ENCODE data around the gene OPRL1. TPM values are rescaled to one million over a fixed set of nuclear protein-coding genes. Genes with fewer than 3 reads are reported as not detected.

The OPRL1 gene
- total RNA-seq, 3 donors from 2014 or later, result 0.26 to 0.76 (median 0.39) TPM

- TF ChIP-seq, protein P1, sequence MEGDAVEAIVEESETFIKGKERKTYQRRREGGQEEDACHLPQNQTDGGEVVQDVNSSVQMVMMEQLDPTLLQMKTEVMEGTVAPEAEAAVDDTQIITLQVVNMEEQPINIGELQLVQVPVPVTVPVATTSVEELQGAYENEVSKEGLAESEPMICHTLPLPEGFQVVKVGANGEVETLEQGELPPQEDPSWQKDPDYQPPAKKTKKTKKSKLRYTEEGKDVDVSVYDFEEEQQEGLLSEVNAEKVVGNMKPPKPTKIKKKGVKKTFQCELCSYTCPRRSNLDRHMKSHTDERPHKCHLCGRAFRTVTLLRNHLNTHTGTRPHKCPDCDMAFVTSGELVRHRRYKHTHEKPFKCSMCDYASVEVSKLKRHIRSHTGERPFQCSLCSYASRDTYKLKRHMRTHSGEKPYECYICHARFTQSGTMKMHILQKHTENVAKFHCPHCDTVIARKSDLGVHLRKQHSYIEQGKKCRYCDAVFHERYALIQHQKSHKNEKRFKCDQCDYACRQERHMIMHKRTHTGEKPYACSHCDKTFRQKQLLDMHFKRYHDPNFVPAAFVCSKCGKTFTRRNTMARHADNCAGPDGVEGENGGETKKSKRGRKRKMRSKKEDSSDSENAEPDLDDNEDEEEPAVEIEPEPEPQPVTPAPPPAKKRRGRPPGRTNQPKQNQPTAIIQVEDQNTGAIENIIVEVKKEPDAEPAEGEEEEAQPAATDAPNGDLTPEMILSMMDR (IDR thresholded peaks at IDR 0.05), result no peak
- Histone ChIP-seq H3K9me3 (no peaks in the 10 kb centered on the region), H3K36me3 (ENCODE audit: low read depth) (no peaks in the 10 kb centered on the region), H3K4me3 (peak within 1 kb of the TSS; percentile 42), H3K4me1 (ENCODE audit: low read depth) (peaks cover 18% of the 10 kb centered on the region)
- ATAC-seq (peak; percentile 52), DNase-seq (peak; percentile 71 to 89 (median 82))
- intact Hi-C loops (cut with DNase I, micrococcal nuclease), result no loop called here
These were observed 439 bp upstream of the OPRL1 start, which contains the start of gene RGS19 for GRCh38 chr20:64079273-64080012. Gene RGS19 (minus strand): TSS chr20:64079518. CDS start chr20:64076886, 2,632 bp downstream.

DNA sequence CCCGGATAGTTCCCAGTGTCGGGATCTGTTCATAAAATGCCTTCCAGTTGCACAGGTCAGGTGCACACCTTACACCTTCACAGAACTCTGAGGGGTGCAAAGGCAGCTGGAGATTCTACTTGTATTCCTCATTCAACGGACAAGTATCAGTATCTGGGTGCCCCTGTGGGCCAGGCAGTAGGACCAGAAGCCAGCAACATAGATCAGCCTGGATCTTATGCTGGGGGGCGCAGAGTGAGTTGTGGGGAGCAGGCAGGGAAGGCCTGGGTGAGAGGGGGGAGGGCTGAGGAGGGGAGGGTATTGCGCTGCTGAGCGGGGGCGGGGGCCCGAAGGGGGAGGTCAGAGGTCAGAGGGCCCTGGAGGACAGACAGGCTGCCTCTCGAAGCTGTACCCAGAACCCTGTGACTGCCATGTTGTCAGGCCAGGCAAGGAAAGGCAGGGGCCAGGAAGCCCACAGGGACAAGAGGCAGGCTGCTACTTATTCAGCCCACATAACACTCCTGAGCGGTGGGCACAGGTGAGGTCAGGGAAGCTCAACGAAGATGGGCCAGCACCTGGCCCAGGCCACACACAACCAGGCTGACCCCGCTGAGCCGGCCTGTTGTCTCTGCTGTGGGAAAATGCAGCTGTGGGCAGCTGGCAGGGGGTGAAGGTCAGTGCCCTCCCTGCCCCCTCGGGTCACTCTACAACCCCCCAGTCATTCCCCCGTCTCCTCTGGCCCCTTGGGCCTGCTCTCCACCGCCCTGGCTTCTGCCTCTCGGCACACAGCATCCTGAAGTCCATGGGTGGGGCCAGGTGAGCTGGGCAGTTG, 1.1 kb downstream of the OPRL1 start:
- no peak for DNase-seq

GRCh38 chr20:64081624-64081964, 1.7 kb downstream of the OPRL1 start:
- TF ChIP-seq, protein P1 (IDR thresholded peaks at IDR 0.05), result no peak
- H3K9me3 ChIP-seq, result no peaks in the 10 kb centered on the region
- no peaks in the 10 kb centered on the region for H3K36me3 ChIP-seq (ENCODE audit: low read depth)
- ATAC-seq (no peak), DNase-seq (no peak)
- intact Hi-C loops (cut with DNase I, micrococcal nuclease), result no loop called here
- peaks cover 18% of the 10 kb centered on the region for H3K4me1 ChIP-seq (ENCODE audit: low read depth)
- H3K4me3 ChIP-seq, result no peak overlapping the region

More for the DNA sequence above, 1.1 kb downstream of the OPRL1 start:
- TF ChIP-seq, protein P1 (IDR thresholded peaks at IDR 0.05), result no peak
- intact Hi-C loops (cut with DNase I, micrococcal nuclease), result no loop called here
- no peak overlapping the region for H3K4me3 ChIP-seq
- ATAC-seq, result no peak
- H3K36me3 ChIP-seq (ENCODE audit: low read depth), result no peaks in the 10 kb centered on the region
- peaks cover 18% of the 10 kb centered on the region for H3K4me1 ChIP-seq (ENCODE audit: low read depth)
- H3K9me3 ChIP-seq, result no peaks in the 10 kb centered on the region

DNA sequence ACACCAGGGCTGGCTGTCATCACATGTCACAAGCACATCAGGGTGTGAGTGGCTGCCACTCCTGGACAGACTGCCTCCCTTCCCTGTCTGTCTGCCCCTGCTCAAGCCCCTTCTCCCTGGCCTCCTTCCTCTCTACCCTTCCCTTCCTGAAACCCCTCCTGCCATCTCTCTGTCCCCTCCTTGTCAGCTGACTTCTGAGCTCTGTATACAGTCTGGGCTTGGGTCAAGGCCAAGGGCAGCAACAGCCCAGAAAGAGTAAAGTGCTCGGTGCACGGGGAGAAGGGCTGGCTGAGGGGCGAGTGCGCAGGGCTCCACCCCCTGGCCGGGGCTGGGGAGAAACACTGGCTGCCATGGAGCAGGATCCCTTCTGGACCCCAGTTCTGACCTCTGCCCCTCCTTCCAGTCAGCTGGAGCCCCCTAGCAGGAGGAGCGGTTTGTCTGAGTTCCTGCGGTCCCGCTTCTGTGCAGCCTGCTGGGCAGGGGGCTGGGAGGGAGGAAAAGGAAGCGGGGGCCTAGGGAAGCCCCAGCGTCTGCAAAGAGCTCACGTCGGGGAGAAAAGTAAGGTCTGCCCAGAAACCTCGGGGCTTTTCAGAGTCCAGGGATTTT, 2.3 kb downstream of the OPRL1 start:
- DNase-seq (no peak), ATAC-seq (no peak)
- TF ChIP-seq, protein P1 (IDR thresholded peaks at IDR 0.05), result no peak
- Histone ChIP-seq H3K9me3 (no peaks in the 10 kb centered on the region), H3K4me1 (ENCODE audit: low read depth) (peaks cover 18% of the 10 kb centered on the region), H3K4me3 (no peak overlapping the region), H3K36me3 (ENCODE audit: low read depth) (no peaks in the 10 kb centered on the region)
- intact Hi-C loops (cut with DNase I, micrococcal nuclease), result no loop called here

DNA sequence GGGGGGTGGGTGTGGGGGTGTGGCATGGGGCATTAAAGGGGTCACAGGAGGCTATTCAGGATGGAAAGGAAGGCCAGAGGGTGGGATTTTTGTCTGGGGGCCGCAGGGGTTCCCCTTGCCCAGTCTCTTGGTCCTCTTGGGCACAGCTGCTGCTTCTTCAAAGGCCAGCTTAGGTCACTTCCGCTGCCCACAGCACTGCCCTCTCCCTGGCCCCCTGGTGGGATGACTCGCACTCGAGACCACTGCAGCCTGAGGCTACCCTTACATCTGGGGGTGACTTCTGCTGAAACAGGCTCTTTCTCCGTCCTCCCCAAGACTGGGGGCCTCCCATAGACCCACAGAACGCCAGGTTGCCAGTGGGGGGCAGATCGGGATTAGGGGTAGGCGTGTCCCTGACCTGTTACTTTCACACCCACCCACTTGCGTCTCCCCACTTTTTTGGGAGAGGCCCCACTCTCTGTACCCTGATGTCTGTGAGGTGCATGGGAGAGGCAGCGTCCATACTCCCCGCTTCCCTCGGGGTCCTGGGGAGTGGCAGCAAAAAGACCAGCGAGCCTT, 3.0 kb downstream of the OPRL1 start:
- intact Hi-C loops (cut with DNase I, micrococcal nuclease), result no loop called here
- no peak for ATAC-seq
- DNase-seq, result no peak
- H3K4me1 ChIP-seq (ENCODE audit: low read depth), result peaks cover 18% of the 10 kb centered on the region
- H3K4me3 ChIP-seq, result no peak overlapping the region
- TF ChIP-seq, protein P1 (IDR thresholded peaks at IDR 0.05), result no peak
- H3K9me3 ChIP-seq, result no peaks in the 10 kb centered on the region
- no peaks in the 10 kb centered on the region for H3K36me3 ChIP-seq (ENCODE audit: low read depth)

All from mucosa of descending colon (tissue), 3 donors.